Caco-2 (cell line): Measurements from ENCODE around the gene PPP3CB. TPM values are rescaled to one million over a fixed set of nuclear protein-coding genes. Genes with fewer than 3 reads are reported as not detected.

Source experiments
- BruUV-seq: library from RNA; stranded (reverse); fragments of 400-500 nt; replicated peaks from 2 replicates; lab custom pipeline; 2021; lab: Mats Ljungman, UMichigan
- CTCF ChIA-PET: fragments of 300-600 bp; sonication (Branson Sonifier 250); formaldehyde crosslinking; loops from one replicate; lab custom pipeline; 2022; ENCODE audit warnings: antibody characterized with exemption; lab: Charles Lee
- POLR2A ChIA-PET: fragments of 300-600 bp; sonication (Branson Sonifier 250); formaldehyde crosslinking; loops from one replicate; lab custom pipeline; 2022; ENCODE audit warnings: antibody characterized with exemption; lab: Charles Lee
- DNase-seq, 2 experiments: peaks; one replicate each; pipeline versions ENCODE4 v3.0.0 to v3.0.0-alpha.2; 2020 to 2022
- H3K27me3 ChIP-seq: replicated peaks from 2 replicates; pipeline ENCODE4 v1.6.0; 2011; ENCODE audit warnings: low read length; ENCODE audit not compliant: control insufficient read depth, insufficient read depth
- H3K36me3 ChIP-seq: 2 replicates; pipeline ENCODE4 v1.5.1; 2011; ENCODE audit warnings: low read length; ENCODE audit not compliant: control insufficient read depth, insufficient read depth
- H3K4me1 ChIP-seq: fragments of 250-450 bp; sonication (Bioruptor Pico); 2 replicates; pipeline ENCODE4 v1.5.1; 2020; ENCODE audit warnings: mild to moderate bottlenecking
- H3K4me3 ChIP-seq: 2 replicates; pipeline ENCODE4 v1.5.1; 2011; ENCODE audit warnings: low read depth, mild to moderate bottlenecking, control low read depth, low read length
- H3K9me3 ChIP-seq: fragments of 250-450 bp; sonication (Bioruptor Pico); 2 replicates; pipeline ENCODE4 v1.5.1; 2020; ENCODE audit warnings: mild to moderate bottlenecking, moderate library complexity
- H3K27ac Mint-ChIP-seq: one replicate; pipeline ENCODE4 v1.8.0; 2022; ENCODE audit warnings: mixed read lengths; ENCODE audit not compliant: unreplicated experiment
- H3K27me3 Mint-ChIP-seq: one replicate; pipeline ENCODE4 v1.8.0; 2022; ENCODE audit warnings: mixed read lengths; ENCODE audit not compliant: insufficient read depth, unreplicated experiment
- H3K36me3 Mint-ChIP-seq: one replicate; pipeline ENCODE4 v1.8.0; 2022; ENCODE audit warnings: mild to moderate bottlenecking, mixed read lengths; ENCODE audit not compliant: insufficient read depth, unreplicated experiment
- H3K4me1 Mint-ChIP-seq: one replicate; pipeline ENCODE4 v1.8.0; 2022; ENCODE audit warnings: low read depth, mixed read lengths; ENCODE audit not compliant: unreplicated experiment
- H3K4me3 Mint-ChIP-seq: one replicate; pipeline ENCODE4 v1.8.0; 2022; ENCODE audit warnings: mild to moderate bottlenecking, moderate library complexity, mixed read lengths; ENCODE audit not compliant: unreplicated experiment
- H3K9me3 Mint-ChIP-seq: one replicate; pipeline ENCODE4 v1.8.0; 2022; ENCODE audit warnings: mixed read lengths; ENCODE audit not compliant: unreplicated experiment
- CTCF ChIP-seq, 2 experiments: fragments of 200-600 bp in 1 of 2; IDR thresholded peaks; 1 replicate in 1 of 2; 2 replicates in 1 of 2; pipeline versions ENCODE4 v1.5.1 to v1.8.0; 2011 to 2022; ENCODE audit warnings: antibody characterized with exemption in 1 of 2, control low read depth in 1 of 2, inconsistent platforms in 1 of 2, low read depth in 1 of 2, low read length in 1 of 2, mild to moderate bottlenecking in 1 of 2, moderate library complexity in 1 of 2; ENCODE audit not compliant: insufficient read depth in 1 of 2, severe bottlenecking in 1 of 2, unreplicated experiment in 1 of 2
- intact Hi-C: fragments of 100-400 bp; cut with micrococcal nuclease; formaldehyde crosslinking; loops from one replicate; pipeline ENCODE4 v1.10.0; 2022; ENCODE audit not compliant: unreplicated experiment
- total RNA-seq: library from RNA; stranded (reverse); gene quantifications from 2 replicates; pipeline ENCODE4 v1.2.3, GENCODE V29; 2022

PPP3CB gene
- total RNA-seq, 1 experiment from 2014 or later = 41.5 TPM

GRCh38 chr10:73494213-73494612, 1.6 kb downstream of the PPP3CB start:
- CTCF ChIA-PET = no interaction called here
- Histone ChIP-seq H3K27me3 (no peaks in the 10 kb centered on the region), H3K4me1 (peaks cover 8% of the 10 kb centered on the region; the same call in 1 of the 2 replicates), H3K4me3 (peak overlapping the region; percentile 86), H3K9me3 (no peaks in the 10 kb centered on the region), H3K36me3 (no peaks in the 10 kb centered on the region; the same call in 1 of the 2 replicates)
- DNase-seq = no peak
- Mint-ChIP-seq H3K4me1 (peaks cover 27% of the 10 kb centered on the region), H3K9me3 (no peaks in the 10 kb centered on the region), H3K4me3 (peak overlapping the region; percentile 89), H3K27ac (peak overlapping the region; percentile 61), H3K27me3 (no peaks in the 10 kb centered on the region), H3K36me3 (peaks cover 9% of the 10 kb centered on the region)
- POLR2A ChIA-PET = interaction anchor here (1.0 kb wide), 1 partner anchor 242 kb away, joined by 3 read pairs; no protein-coding TSS in a partner anchor
- TF ChIP-seq CTCF (IDR thresholded peaks at IDR 0.05; ENCODE audit: insufficient read depth in 1 of 2, low read depth in 1 of 2, low read length in 1 of 2, severe bottlenecking in 1 of 2, unreplicated experiment in 1 of 2) = no peak
- intact Hi-C loops = no loop called here
- BruUV-seq = no TSS peak

GRCh38 chr10:73493781-73494180, 2.0 kb downstream of the PPP3CB start:
- peaks cover 9% of the 10 kb centered on the region for H3K36me3 Mint-ChIP-seq
- ChIA-PET POLR2A (interaction anchor here (1.0 kb wide), 1 partner anchor 242 kb away, joined by 3 read pairs; no protein-coding TSS in a partner anchor), CTCF (no interaction called here)
- DNase-seq = no peak
- no peak for TF ChIP-seq CTCF (IDR thresholded peaks at IDR 0.05; ENCODE audit: insufficient read depth in 1 of 2, low read depth in 1 of 2, low read length in 1 of 2, severe bottlenecking in 1 of 2, unreplicated experiment in 1 of 2)
- H3K36me3 ChIP-seq = no peaks in the 10 kb centered on the region; the same call in 1 of the 2 replicates
- no peaks in the 10 kb centered on the region for H3K27me3 ChIP-seq
- no TSS peak for BruUV-seq
- H3K27ac Mint-ChIP-seq = peak overlapping the region; percentile 61
- peaks cover 27% of the 10 kb centered on the region for H3K4me1 Mint-ChIP-seq
- no peaks in the 10 kb centered on the region for H3K9me3 ChIP-seq
- H3K9me3 Mint-ChIP-seq = peaks cover 3% of the 10 kb centered on the region
- peaks cover 8% of the 10 kb centered on the region; the same call in 1 of the 2 replicates for H3K4me1 ChIP-seq
- no peaks in the 10 kb centered on the region for H3K27me3 Mint-ChIP-seq
- H3K4me3 ChIP-seq = no peak overlapping the region; the same call in 1 of the 2 replicates
- peak overlapping the region; percentile 89 for H3K4me3 Mint-ChIP-seq
- intact Hi-C loops = no loop called here

GRCh38 chr10:73486601-73487000, 9.2 kb downstream of the PPP3CB start:
- Histone ChIP-seq H3K27me3 (no peaks in the 10 kb centered on the region), H3K4me3 (no peak overlapping the region), H3K36me3 (no peaks in the 10 kb centered on the region), H3K4me1 (no peaks in the 10 kb centered on the region), H3K9me3 (no peaks in the 10 kb centered on the region)
- ChIA-PET CTCF (interaction anchor here (1.5 kb wide), 1 partner anchor 43 kb away, joined by 3 read pairs; no protein-coding TSS in a partner anchor), POLR2A (interaction anchor here (0.6 kb wide), 1 partner anchor 71 kb away, joined by 4 read pairs; no protein-coding TSS in a partner anchor)
- Mint-ChIP-seq H3K4me1 (no peaks in the 10 kb centered on the region), H3K4me3 (no peak overlapping the region), H3K9me3 (peaks cover 8% of the 10 kb centered on the region), H3K27ac (no peak overlapping the region), H3K27me3 (no peaks in the 10 kb centered on the region), H3K36me3 (peaks cover 29% of the 10 kb centered on the region)
- DNase-seq = no peak
- intact Hi-C loops = no loop called here
- no TSS peak for BruUV-seq
- TF ChIP-seq CTCF (IDR thresholded peaks at IDR 0.05; ENCODE audit: insufficient read depth in 1 of 2, low read depth in 1 of 2, low read length in 1 of 2, severe bottlenecking in 1 of 2, unreplicated experiment in 1 of 2) = no peak
